Chondrocyte (in vitro differentiated cells): ENCODE measurements around the gene NHLRC4. TPM values are rescaled to one million over a fixed set of nuclear protein-coding genes. Genes with fewer than 3 reads are reported as not detected.

Experiments used
- DNase-seq: peaks from one replicate; pipeline ENCODE4 v3.0.0; 2021; ENCODE audit warnings: mixed read lengths, low spot score
- H3K27ac Mint-ChIP-seq: one replicate; pipeline ENCODE4 v1.8.0; 2021; ENCODE audit warnings: mild to moderate bottlenecking, moderate library complexity, mixed read lengths; ENCODE audit not compliant: unreplicated experiment
- H3K27me3 Mint-ChIP-seq: 2 replicates; pipeline ENCODE4 v1.8.0; 2021; ENCODE audit warnings: low read depth, mixed read lengths
- H3K36me3 Mint-ChIP-seq: 2 replicates; pipeline ENCODE4 v1.8.0; 2021; ENCODE audit warnings: low read depth, mixed read lengths
- H3K4me1 Mint-ChIP-seq: 2 replicates; pipeline ENCODE4 v1.8.0; 2021; ENCODE audit warnings: low read depth, mild to moderate bottlenecking, mixed read lengths
- H3K4me3 Mint-ChIP-seq: one replicate; pipeline ENCODE4 v1.8.0; 2021; ENCODE audit warnings: mild to moderate bottlenecking, moderate library complexity, mixed read lengths; ENCODE audit not compliant: unreplicated experiment
- H3K9me3 Mint-ChIP-seq: 2 replicates; pipeline ENCODE4 v1.8.0; 2021; ENCODE audit warnings: low read depth, mixed read lengths
- CTCF ChIP-seq: fragments of 200-600 bp; sonication (generic); IDR thresholded peaks from 2 replicates; pipeline ENCODE4 v1.5.0; 2021; ENCODE audit warnings: antibody characterized with exemption, mild to moderate bottlenecking, moderate library complexity
- total RNA-seq: library from RNA; stranded (reverse); gene quantifications from 3 replicates; pipeline ENCODE4 v1.2.1, GENCODE V29; 2021

Gene NHLRC4
- total RNA-seq, 1 donor from 2014 or later: not detected

- Mint-ChIP-seq H3K4me3 (no peak overlapping the region), H3K27ac (no peak overlapping the region), H3K9me3 (no peaks in the 10 kb centered on the region), H3K36me3 (peaks cover 7% of the 10 kb centered on the region), H3K4me1 (no peaks in the 10 kb centered on the region), H3K27me3 (no peaks in the 10 kb centered on the region)
- TF ChIP-seq CTCF: no peak
- peak; percentile 92 for DNase-seq
Observed at GRCh38 chr16:598823-599739, 32.3 kb downstream of the NHLRC4 start.

- TF ChIP-seq CTCF: peak; percentile 62
- no peak overlapping the region for H3K27ac Mint-ChIP-seq
- DNase-seq: no peak
- H3K9me3 Mint-ChIP-seq: no peaks in the 10 kb centered on the region
- no peaks in the 10 kb centered on the region for H3K4me1 Mint-ChIP-seq
- H3K27me3 Mint-ChIP-seq: no peaks in the 10 kb centered on the region
- peaks cover 7% of the 10 kb centered on the region for H3K36me3 Mint-ChIP-seq
- no peak overlapping the region for H3K4me3 Mint-ChIP-seq
Observed at GRCh38 chr16:600781-601180, 34.0 kb downstream of the NHLRC4 start.

- no peak overlapping the region for H3K4me3 Mint-ChIP-seq
- H3K36me3 Mint-ChIP-seq: no peaks in the 10 kb centered on the region
- TF ChIP-seq CTCF: no peak
- H3K27me3 Mint-ChIP-seq: no peaks in the 10 kb centered on the region
- no peaks in the 10 kb centered on the region for H3K4me1 Mint-ChIP-seq
- DNase-seq: no peak
- H3K9me3 Mint-ChIP-seq: no peaks in the 10 kb centered on the region
- H3K27ac Mint-ChIP-seq: no peak overlapping the region
Observed at GRCh38 chr16:603933-604332, 37.1 kb downstream of the NHLRC4 start.

GRCh38 chr16:606656-607307 lies 40.0 kb downstream of the NHLRC4 start:
- no peak for TF ChIP-seq CTCF
- no peak overlapping the region for H3K4me3 Mint-ChIP-seq
- no peak for DNase-seq
- H3K36me3 Mint-ChIP-seq: no peaks in the 10 kb centered on the region
- no peaks in the 10 kb centered on the region for H3K9me3 Mint-ChIP-seq
- peaks cover 2% of the 10 kb centered on the region for H3K4me1 Mint-ChIP-seq
- H3K27me3 Mint-ChIP-seq: no peaks in the 10 kb centered on the region
- H3K27ac Mint-ChIP-seq: no peak overlapping the region

- H3K36me3 Mint-ChIP-seq: no peaks in the 10 kb centered on the region
- TF ChIP-seq CTCF: no peak
Observed at GRCh38 chr16:608019-608418, 41.2 kb downstream of the NHLRC4 start.

More at GRCh38 chr16:608019-608418, 41.2 kb downstream of the NHLRC4 start:
- H3K9me3 Mint-ChIP-seq: no peaks in the 10 kb centered on the region
- no peak overlapping the region for H3K27ac Mint-ChIP-seq
- no peaks in the 10 kb centered on the region for H3K27me3 Mint-ChIP-seq
- H3K4me1 Mint-ChIP-seq: peaks cover 2% of the 10 kb centered on the region
- no peak overlapping the region for H3K4me3 Mint-ChIP-seq
- DNase-seq: no peak
